ENCODE data around the gene DOCK7. TPM values are rescaled to one million over a fixed set of nuclear protein-coding genes. Genes with fewer than 3 reads are reported as not detected.

Gene DOCK7
- total and polyA plus RNA-seq, 2 of the 13 experiments (the other 11 are each of a cell fraction or from before 2014, with no cell fraction given): 45.7 to 67.2 TPM

DNA sequence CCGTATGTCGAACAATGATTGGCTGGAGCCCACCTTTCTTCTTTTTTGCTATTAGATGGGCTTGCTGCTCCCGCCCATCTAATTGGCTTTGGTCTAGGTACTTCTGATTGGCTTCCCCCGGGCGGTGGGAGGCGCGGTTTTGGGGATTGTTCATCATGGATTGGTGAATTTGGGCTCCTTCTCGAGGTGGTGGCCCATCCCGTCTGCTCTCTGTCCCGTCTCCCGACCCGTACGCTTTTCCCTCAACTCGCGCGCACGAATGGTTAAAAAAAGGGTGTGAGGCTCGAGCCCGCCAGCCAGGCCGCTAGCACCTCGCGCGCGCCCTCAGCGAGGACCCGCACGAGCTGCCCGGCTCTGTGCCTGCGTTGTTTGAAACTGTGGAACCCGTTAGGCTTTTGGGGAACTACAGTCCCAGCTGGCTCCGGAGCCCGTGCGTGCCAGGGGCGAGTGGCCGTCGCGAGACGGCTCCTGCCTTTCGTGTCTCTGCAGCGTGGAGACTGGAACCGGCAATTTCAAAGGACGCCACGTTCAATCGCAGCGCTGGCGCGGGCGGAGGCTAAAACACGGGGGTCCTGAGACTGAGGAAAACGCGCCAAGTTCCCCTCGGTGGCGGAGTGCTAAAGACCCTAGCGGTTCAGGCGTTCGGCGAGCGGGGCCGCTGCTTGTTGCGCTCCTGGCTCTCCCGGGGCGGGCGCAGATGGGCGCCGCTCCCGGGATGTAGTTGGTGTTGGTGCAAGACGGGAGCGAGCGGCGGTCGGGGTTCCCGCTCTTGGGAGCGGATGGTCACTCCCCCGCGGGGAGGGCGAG lies 251.5 kb downstream of the DOCK7 start, which contains the start of gene USP1 (continued):
- TF ChIP-seq, protein P1, sequence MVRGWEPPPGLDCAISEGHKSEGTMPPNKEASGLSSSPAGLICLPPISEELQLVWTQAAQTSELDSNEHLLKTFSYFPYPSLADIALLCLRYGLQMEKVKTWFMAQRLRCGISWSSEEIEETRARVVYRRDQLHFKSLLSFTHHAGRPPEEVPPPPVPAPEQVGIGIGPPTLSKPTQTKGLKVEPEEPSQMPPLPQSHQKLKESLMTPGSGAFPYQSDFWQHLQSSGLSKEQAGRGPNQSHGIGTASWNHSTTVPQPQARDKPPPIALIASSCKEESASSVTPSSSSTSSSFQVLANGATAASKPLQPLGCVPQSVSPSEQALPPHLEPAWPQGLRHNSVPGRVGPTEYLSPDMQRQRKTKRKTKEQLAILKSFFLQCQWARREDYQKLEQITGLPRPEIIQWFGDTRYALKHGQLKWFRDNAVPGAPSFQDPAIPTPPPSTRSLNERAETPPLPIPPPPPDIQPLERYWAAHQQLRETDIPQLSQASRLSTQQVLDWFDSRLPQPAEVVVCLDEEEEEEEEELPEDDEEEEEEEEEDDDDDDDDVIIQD (CRISPR knock-in tag; IDR thresholded peaks at IDR 0.05; ENCODE audit: low read depth): peak; percentile 42
- peak; percentile 29 for TF ChIP-seq YEATS4 (CRISPR knock-in tag; IDR thresholded peaks at IDR 0.05; ENCODE audit: borderline replicate concordance)
- TF ChIP-seq ELF4 (CRISPR knock-in tag; IDR thresholded peaks at IDR 0.05; ENCODE audit: borderline replicate concordance): peak; percentile 29; the same call in 1 of the 2 replicates
- TF ChIP-seq TARDBP (CRISPR knock-in tag; IDR thresholded peaks at IDR 0.05): peak; percentile 29; the same call in 1 of the 2 replicates
- TF ChIP-seq FOSL1 (CRISPR knock-in tag; IDR thresholded peaks at IDR 0.05; ENCODE audit: borderline replicate concordance): no peak
- peak; percentile 92 for TF ChIP-seq KMT2B (CRISPR knock-in tag; IDR thresholded peaks at IDR 0.05)
- TF ChIP-seq ZNF451 (CRISPR knock-in tag; IDR thresholded peaks at IDR 0.05): peak; percentile 63; the same call in 1 of the 2 replicates
- TF ChIP-seq, protein P2, sequence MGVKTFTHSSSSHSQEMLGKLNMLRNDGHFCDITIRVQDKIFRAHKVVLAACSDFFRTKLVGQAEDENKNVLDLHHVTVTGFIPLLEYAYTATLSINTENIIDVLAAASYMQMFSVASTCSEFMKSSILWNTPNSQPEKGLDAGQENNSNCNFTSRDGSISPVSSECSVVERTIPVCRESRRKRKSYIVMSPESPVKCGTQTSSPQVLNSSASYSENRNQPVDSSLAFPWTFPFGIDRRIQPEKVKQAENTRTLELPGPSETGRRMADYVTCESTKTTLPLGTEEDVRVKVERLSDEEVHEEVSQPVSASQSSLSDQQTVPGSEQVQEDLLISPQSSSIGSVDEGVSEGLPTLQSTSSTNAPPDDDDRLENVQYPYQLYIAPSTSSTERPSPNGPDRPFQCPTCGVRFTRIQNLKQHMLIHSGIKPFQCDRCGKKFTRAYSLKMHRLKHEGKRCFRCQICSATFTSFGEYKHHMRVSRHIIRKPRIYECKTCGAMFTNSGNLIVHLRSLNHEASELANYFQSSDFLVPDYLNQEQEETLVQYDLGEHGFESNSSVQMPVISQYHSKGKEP (CRISPR knock-in tag; IDR thresholded peaks at IDR 0.05): 0 out of 2 replicates have a peak, but pooled peaks have one; percentile 27
- peak; percentile 54 for TF ChIP-seq PHF5A (CRISPR knock-in tag; IDR thresholded peaks at IDR 0.05; ENCODE audit: low read depth, unreplicated experiment)
- TF ChIP-seq BORCS8-MEF2B (CRISPR knock-in tag; IDR thresholded peaks at IDR 0.05): 0 out of 2 replicates have a peak, but pooled peaks have one; percentile 34
- no peak for TF ChIP-seq ZC3H4 (CRISPR knock-in tag; IDR thresholded peaks at IDR 0.05; ENCODE audit: borderline replicate concordance)
- TF ChIP-seq, protein P3, sequence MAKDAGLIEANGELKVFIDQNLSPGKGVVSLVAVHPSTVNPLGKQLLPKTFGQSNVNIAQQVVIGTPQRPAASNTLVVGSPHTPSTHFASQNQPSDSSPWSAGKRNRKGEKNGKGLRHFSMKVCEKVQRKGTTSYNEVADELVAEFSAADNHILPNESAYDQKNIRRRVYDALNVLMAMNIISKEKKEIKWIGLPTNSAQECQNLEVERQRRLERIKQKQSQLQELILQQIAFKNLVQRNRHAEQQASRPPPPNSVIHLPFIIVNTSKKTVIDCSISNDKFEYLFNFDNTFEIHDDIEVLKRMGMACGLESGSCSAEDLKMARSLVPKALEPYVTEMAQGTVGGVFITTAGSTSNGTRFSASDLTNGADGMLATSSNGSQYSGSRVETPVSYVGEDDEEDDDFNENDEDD (CRISPR knock-in tag; IDR thresholded peaks at IDR 0.05; ENCODE audit: borderline replicate concordance): peak; percentile 89
- TF ChIP-seq TOPORS (CRISPR knock-in tag; IDR thresholded peaks at IDR 0.05): no peak
- peak; percentile 30; the same call in 1 of the 2 replicates for TF ChIP-seq ZNF761 (CRISPR knock-in tag; conservative IDR thresholded peaks at IDR 0.05)
- TF ChIP-seq, protein P4, sequence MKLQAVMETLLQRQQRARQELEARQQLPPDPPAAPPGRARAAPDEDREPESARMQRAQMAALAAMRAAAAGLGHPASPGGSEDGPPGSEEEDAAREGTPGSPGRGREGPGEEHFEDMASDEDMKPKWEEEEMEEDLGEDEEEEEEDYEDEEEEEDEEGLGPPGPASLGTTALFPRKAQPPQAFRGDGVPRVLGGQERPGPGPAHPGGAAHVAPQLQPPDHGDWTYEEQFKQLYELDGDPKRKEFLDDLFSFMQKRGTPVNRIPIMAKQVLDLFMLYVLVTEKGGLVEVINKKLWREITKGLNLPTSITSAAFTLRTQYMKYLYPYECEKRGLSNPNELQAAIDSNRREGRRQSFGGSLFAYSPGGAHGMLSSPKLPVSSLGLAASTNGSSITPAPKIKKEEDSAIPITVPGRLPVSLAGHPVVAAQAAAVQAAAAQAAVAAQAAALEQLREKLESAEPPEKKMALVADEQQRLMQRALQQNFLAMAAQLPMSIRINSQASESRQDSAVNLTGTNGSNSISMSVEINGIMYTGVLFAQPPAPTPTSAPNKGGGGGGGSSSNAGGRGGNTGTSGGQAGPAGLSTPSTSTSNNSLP (IDR thresholded peaks at IDR 0.05; ENCODE audit: low read depth, low read length): peak; percentile 52; the same call in 1 of the 2 replicates
- TF ChIP-seq, protein P5, sequence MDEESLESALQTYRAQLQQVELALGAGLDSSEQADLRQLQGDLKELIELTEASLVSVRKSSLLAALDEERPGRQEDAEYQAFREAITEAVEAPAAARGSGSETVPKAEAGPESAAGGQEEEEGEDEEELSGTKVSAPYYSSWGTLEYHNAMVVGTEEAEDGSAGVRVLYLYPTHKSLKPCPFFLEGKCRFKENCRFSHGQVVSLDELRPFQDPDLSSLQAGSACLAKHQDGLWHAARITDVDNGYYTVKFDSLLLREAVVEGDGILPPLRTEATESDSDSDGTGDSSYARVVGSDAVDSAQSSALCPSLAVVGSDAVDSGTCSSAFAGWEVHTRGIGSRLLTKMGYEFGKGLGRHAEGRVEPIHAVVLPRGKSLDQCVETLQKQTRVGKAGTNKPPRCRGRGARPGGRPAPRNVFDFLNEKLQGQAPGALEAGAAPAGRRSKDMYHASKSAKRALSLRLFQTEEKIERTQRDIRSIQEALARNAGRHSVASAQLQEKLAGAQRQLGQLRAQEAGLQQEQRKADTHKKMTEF (CRISPR knock-in tag; IDR thresholded peaks at IDR 0.05): no peak; the same call in 1 of the 2 replicates
- TF ChIP-seq HDAC1 (CRISPR knock-in tag; IDR thresholded peaks at IDR 0.05): peak; percentile 85
- TF ChIP-seq FOXP1 (IDR thresholded peaks at IDR 0.05): no peak
- peak; percentile 5; the same call in 1 of the 2 replicates for TF ChIP-seq FOXP1 (CRISPR knock-in tag; IDR thresholded peaks at IDR 0.05)
- TF ChIP-seq ZNF510 (CRISPR knock-in tag; IDR thresholded peaks at IDR 0.05; ENCODE audit: low read depth): 0 out of 2 replicates have a peak, but pooled peaks have one; percentile 81
- TF ChIP-seq ASH2L (IDR thresholded peaks at IDR 0.05; ENCODE audit: insufficient read length, low read depth, low read length): peak; percentile 89

All from HepG2 (cell line).